IPS DF 19.7 (cell line): Measurements from ENCODE around the gene F13A1.

Experiments
- DNase-seq: peaks from one replicate; pipeline ENCODE4 v3.0.0-alpha.2; 2013; ENCODE audit warnings: low read depth, low spot score

F13A1 gene

GRCh38 chr6:6244624-6245023 is 75.8 kb downstream of the F13A1 start:
- no peak for DNase-seq

GRCh38 chr6:6243846-6244245 is 76.6 kb downstream of the F13A1 start:
- DNase-seq = no peak

- no peak for DNase-seq
Observed at GRCh38 chr6:6239598-6240581, 80.6 kb downstream of the F13A1 start.

- no peak for DNase-seq
Observed at GRCh38 chr6:6236730-6237469, 83.6 kb downstream of the F13A1 start.

DNA sequence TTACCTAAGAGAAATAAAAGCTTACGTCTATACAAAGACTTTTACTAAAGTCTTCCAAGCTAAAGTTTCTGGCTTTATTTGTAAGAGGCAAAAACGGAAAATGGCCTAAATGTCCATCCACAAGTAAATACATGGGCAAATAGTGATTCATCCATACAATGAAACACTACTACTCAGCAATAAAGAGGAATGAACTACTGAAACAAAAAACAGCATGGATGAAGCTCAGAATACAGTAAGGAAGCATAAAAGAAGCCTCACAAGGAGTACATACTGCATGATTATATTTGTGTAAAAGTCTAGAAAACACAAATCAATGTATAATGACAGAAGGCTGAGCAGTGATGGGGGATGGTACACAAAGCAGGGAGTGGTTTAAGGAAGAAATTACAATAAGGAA is 84.7 kb downstream of the F13A1 start:
- DNase-seq = no peak

GRCh38 chr6:6234963-6235362 is 85.5 kb downstream of the F13A1 start:
- no peak for DNase-seq

DNA sequence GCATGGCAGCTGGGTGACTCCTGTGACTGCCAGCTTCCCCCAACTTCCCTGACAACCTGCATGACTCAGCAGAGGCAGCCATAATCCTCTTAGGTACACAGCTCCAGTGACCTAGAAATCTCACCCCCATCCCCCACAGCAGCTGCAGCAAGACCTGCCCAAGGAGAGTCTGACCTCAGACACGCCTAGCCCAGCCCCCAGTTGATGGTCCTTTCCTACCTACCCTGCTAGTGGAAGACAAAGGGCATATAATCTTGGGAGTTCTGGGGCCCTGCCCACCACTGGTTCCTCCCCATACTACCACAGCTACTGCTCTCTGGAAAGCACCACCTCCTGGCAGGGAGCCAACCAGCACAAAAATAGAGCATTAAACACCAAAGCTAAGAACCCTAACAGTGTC is 90.2 kb downstream of the F13A1 start:
- no peak for DNase-seq

DNA sequence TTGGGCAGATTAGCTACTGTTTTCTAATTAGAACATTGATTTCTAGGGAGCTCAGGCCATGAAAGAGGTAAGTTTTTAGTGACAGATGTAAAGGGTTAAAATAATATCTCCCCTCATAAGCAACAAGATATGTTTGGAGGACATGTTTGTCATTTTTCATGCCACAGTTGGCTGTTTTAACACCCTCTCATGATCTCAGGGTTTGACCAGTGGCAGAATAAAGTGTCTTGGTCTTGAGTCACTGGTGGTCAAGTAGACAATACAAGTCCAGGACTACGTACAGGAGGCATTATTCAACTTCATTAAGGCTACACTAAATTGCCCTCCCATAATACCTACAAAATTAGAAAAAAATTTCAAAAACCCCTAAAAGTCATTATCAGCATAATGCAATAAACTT is 92.6 kb downstream of the F13A1 start:
- DNase-seq = no peak

DNA sequence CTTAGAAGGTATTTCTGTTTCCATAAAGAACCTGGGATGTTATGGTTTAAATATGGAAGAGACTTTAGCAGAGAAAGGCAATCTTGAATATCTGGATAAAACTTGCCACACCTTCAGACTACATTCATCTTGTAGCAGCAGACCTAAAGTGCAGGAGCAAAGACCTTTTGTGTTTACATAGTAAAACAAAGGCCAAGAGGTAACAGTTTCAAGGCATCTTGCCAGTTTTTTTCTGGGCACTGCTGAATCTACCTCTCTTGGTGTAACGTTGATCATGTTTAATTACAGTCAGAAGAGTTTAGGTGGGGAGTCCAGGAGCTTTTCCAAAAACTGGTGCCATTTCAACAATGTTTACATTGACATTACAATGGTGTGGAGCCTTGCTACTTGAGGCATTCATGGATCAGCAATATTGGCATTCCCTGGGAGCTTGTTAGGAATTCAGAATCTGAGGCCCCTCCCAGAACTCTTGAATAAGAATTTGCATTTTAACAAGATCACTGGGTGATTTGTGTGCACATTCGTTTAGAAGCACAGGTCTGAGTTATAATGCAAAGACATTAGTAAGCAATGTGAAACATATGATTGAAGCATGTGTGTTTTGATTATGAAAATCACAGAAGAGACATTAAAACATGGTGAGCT is 94.5 kb downstream of the F13A1 start:
- no peak for DNase-seq

DNA sequence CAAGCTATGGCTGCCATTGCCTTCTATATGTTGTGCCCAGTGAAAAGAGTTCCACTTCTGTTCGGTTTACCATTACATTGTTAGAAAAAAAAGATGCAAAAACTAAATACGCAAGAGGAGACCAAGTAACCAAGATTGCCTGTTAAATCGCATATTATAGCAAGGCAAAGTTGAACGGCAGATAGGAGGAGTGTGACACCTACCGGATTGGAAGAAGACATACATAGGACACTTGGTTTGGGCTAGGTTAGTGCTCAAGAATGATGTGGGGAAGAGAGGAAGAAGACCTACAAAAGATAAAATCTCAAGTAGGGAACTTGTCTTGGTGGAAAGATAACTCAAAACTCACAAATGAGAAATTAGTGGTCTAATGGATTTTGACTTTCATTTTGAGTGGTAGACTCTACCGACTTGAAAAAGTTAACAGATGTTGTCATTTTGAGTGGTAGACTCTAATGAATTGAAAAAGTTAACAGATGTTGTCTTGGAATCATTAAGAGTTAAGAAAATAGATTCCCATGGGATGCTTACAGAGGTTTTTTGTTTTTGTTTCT is 95.5 kb downstream of the F13A1 start:
- no peak for DNase-seq

DNA sequence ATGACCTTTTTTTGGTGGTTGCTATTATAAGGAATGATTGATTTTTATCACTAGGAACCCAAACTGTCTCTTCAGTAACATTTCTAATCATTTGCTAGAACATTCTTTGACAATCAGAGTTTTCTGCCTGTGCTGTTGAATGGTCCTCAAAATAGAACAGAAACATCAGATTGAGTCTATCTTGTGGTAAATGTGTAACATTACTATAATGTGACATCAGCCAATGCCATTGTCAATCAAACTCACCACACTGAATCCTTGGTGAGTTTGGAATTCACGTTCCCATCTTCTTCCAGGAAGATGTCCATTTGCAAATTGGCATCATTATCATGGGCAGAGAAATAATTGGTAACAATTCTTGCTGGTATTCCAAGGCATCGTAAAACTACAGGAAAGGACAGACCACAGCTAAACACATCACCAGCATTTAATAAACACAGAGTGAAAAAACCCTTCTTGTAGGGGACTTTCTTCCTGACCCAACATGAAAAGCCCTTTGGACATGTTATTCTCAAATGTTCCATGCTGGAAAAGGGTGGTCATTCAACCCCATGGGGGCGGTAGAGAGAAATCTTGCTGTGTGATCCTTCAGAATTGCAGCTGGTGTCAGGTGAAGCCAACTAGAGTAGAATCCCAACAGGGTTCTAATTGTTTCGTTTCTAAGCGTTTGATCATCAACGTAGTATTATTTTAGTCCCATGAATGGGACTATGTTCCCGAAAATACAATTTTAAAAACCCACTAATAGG is 98.5 kb downstream of the F13A1 start:
- DNase-seq = peak; percentile 23

GRCh38 chr6:6220718-6221117 is 99.7 kb downstream of the F13A1 start:
- no peak for DNase-seq

DNA sequence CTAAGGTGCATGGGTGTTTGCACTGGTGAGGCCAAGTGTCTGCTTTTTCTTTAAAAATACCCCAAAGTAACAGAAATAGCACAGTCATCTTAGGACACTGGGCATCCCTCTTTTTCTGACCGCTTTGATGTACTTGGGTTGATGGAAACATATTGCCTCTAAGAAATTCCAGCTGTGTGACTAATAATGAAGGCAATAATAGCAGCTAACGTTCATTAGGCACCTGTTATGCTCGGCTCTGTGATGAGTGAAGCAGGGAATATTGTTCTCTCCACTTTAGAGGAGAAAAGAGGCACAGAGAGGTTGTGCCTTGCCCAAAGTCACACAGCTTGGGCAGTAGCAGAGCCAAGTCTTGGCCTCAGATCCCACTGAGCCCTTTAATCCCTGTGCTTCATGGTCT is 100.7 kb downstream of the F13A1 start:
- no peak for DNase-seq

- no peak for DNase-seq
Observed at GRCh38 chr6:6218759-6219085, 101.7 kb downstream of the F13A1 start.

DNA sequence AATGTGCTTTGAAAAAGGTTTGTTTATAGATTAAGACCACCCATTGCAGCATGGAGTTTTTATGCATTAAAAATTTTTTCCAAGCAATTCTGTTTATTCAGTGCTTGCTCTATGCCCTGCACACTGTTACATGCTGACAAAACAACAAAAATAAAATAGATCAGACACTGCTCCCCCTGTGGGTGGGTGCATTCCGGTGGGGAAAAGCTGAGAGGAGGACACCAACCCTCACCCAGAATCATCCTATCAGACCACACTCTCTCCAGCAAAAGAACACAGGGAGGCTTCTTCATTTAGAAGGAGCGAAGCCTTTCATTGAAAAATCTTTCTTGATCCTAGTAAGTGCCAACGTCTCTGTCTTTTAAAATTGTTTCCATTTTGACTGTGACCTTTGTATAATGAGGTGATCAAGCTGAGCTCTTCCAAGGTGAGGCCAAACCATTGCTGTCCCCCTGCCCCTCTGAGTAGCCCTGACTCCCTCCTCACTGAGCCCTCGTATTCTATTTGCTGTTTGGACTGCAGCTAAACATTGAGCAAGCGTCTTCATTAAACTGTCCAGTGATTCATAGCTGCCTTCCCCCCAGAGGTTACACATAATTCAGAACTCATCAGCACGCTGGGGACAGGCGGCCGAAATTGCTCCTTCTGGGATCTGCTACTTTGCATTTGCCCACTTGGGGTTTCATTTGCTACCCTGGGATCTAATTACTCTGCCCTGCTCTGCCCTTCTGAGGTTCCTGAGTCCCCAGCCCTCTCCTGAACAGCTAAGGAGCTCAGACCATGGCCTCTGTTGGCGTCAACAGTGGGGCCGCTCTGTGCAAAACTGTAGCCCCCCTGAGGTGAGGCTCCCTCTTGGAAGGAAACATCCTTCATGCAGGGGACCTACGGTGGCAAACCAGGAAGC is 102.4 kb downstream of the F13A1 start:
- DNase-seq = no peak

- no peak for DNase-seq
Observed at GRCh38 chr6:6210994-6211393, 109.5 kb downstream of the F13A1 start.

GRCh38 chr6:6202886-6203285 is 117.6 kb downstream of the F13A1 start:
- no peak for DNase-seq

- DNase-seq = no peak
Observed at GRCh38 chr6:6201200-6201599, 119.3 kb downstream of the F13A1 start.

- DNase-seq = no peak
Observed at GRCh38 chr6:6199678-6200077, 120.8 kb downstream of the F13A1 start.

- DNase-seq = no peak
Observed at GRCh38 chr6:6196762-6197161, 123.7 kb downstream of the F13A1 start.
